Neuronal stem cell (in vitro differentiated cells): ENCODE data around the gene MECR.
A peak's percentile ranks its signal among the peaks of the same experiment; 100 is the strongest.
"Not testable (repeated sequence)": the region's sequence is repeated elsewhere in the genome, so short reads cannot be mapped to it uniquely, and the experiment has no call there.

Experiments
- DNase-seq: peaks from one replicate; pipeline ENCODE4 v3.0.0-alpha.2; 2013; ENCODE audit warnings: low spot score
- H2AFZ ChIP-seq: one replicate; pipeline ENCODE4 v1.6.1; 2013; ENCODE audit warnings: mild to moderate bottlenecking, low read length, inconsistent platforms
- H2AK5ac ChIP-seq: 2 replicates; pipeline ENCODE4 v1.6.1; 2013; ENCODE audit warnings: low read depth, mild to moderate bottlenecking, inconsistent platforms, low read length, moderate library complexity, mixed read lengths
- H2BK120ac ChIP-seq: 2 replicates; pipeline ENCODE4 v1.6.1; 2013; ENCODE audit warnings: low read depth, mild to moderate bottlenecking, inconsistent platforms, low read length, moderate library complexity, mixed read lengths
- H2BK12ac ChIP-seq: one replicate; pipeline ENCODE4 v1.6.1; 2013; ENCODE audit warnings: low read length, inconsistent platforms
- H2BK15ac ChIP-seq: 2 replicates; pipeline ENCODE4 v1.6.1; 2013; ENCODE audit warnings: mild to moderate bottlenecking, low read length, inconsistent platforms, mixed read lengths
- H2BK5ac ChIP-seq: one replicate; pipeline ENCODE4 v1.6.1; 2013; ENCODE audit warnings: inconsistent platforms, mild to moderate bottlenecking, low read length, moderate library complexity
- H3K14ac ChIP-seq: one replicate; pipeline ENCODE4 v1.6.1; 2013; ENCODE audit warnings: low read length, inconsistent platforms
- H3K18ac ChIP-seq: 2 replicates; pipeline ENCODE4 v1.6.1; 2013; ENCODE audit warnings: low read length, inconsistent platforms
- H3K23ac ChIP-seq: 2 replicates; pipeline ENCODE4 v1.6.1; 2013; ENCODE audit warnings: low read depth, mild to moderate bottlenecking, mixed read lengths, low read length, inconsistent platforms; ENCODE audit not compliant: poor library complexity
- H3K27ac ChIP-seq: replicated peaks from 3 replicates; pipeline ENCODE4 v1.5.1; 2013; ENCODE audit warnings: low read length, inconsistent platforms
- H3K27me3 ChIP-seq, 3 experiments: 2 replicates each; pipeline ENCODE4 v1.6.1; 2013; ENCODE audit warnings: low read length in 3 of 3, mild to moderate bottlenecking in 2 of 3, inconsistent platforms in 1 of 3, low read depth in 1 of 3, mixed read lengths in 1 of 3, moderate library complexity in 1 of 3; ENCODE audit not compliant: control insufficient read depth in 3 of 3, insufficient read depth in 3 of 3
- H3K36me3 ChIP-seq, 2 donors: replicated peaks in 1 of 2; 2 replicates each; pipeline ENCODE4 v1.6.1; 2013; ENCODE audit warnings: low read length in 2 of 2; ENCODE audit not compliant: control insufficient read depth in 2 of 2, insufficient read depth in 2 of 2
- H3K4ac ChIP-seq: 2 replicates; pipeline ENCODE4 v1.6.1; 2013; ENCODE audit warnings: inconsistent platforms, mild to moderate bottlenecking, low read length, moderate library complexity
- H3K4me1 ChIP-seq, 2 donors: 1 replicate in 1 of 2; 2 replicates in 1 of 2; pipeline ENCODE4 v1.6.1; 2013; ENCODE audit warnings: low read length in 2 of 2, low read depth in 1 of 2; ENCODE audit not compliant: control insufficient read depth in 2 of 2, insufficient read depth in 1 of 2
- H3K4me2 ChIP-seq: one replicate; pipeline ENCODE4 v1.6.1; 2013; ENCODE audit warnings: mild to moderate bottlenecking, low read length, inconsistent platforms; ENCODE audit not compliant: insufficient read depth, poor library complexity, severe bottlenecking
- H3K4me3 ChIP-seq, 2 donors: 2 replicates each; pipeline ENCODE4 v1.5.1; 2013; ENCODE audit warnings: low read length in 2 of 2, mild to moderate bottlenecking in 2 of 2, inconsistent platforms in 1 of 2, moderate library complexity in 1 of 2
- H3K79me1 ChIP-seq: one replicate; pipeline ENCODE4 v1.6.1; 2013; ENCODE audit warnings: low read depth, mild to moderate bottlenecking, inconsistent platforms, low read length, moderate library complexity
- H3K9ac ChIP-seq: one replicate; pipeline ENCODE4 v1.6.1; 2013; ENCODE audit warnings: mild to moderate bottlenecking, low read depth, low read length, inconsistent platforms; ENCODE audit not compliant: poor library complexity
- H3K9me3 ChIP-seq, 2 donors: replicated peaks in 1 of 2; 2 replicates each; pipeline versions ENCODE3 to v1.6.1; 2013; ENCODE audit warnings: low read length in 2 of 2, mild to moderate bottlenecking in 2 of 2, inconsistent platforms in 1 of 2, low read depth in 1 of 2, mixed read lengths in 1 of 2, moderate library complexity in 1 of 2; ENCODE audit not compliant: control insufficient read depth in 2 of 2, insufficient read depth in 1 of 2
- H4K8ac ChIP-seq: one replicate; pipeline ENCODE4 v1.6.1; 2013; ENCODE audit warnings: low read depth, mild to moderate bottlenecking, inconsistent platforms, low read length, moderate library complexity
- H4K91ac ChIP-seq: one replicate; pipeline ENCODE4 v1.6.1; 2013; ENCODE audit warnings: low read length, low read depth, mild to moderate bottlenecking, inconsistent platforms; ENCODE audit not compliant: poor library complexity
- WGBS, 2 donors: extraction: QIAGEN DNeasy Blood & Tissue Kit; methylation state at CpG; one replicate each; pipeline ENCODE4 v1.1.7; 2013; ENCODE audit warnings: missing lambda C conversion rate in 2 of 2, mixed read lengths in 1 of 2; ENCODE audit not compliant: insufficient read length in 2 of 2, insufficient replicate concordance in 1 of 2; ENCODE audit errors: extremely low coverage in 2 of 2; 5-methylcytosine and 5-hydroxymethylcytosine counted together

The MECR gene

GRCh38 chr1:29150346-29150745 is 80.4 kb downstream of the MECR start:
- not testable (repeated sequence) for H2BK120ac ChIP-seq, H2AFZ ChIP-seq, H3K4ac ChIP-seq, H2AK5ac ChIP-seq, H3K4me3 ChIP-seq, H2BK12ac ChIP-seq, H2BK15ac ChIP-seq, H3K79me1 ChIP-seq, H3K14ac ChIP-seq, H4K91ac ChIP-seq, H3K27ac ChIP-seq, H3K4me1 ChIP-seq, H3K4me2 ChIP-seq, DNase-seq, H3K9me3 ChIP-seq, H3K9ac ChIP-seq, H3K27me3 ChIP-seq, H2BK5ac ChIP-seq, H4K8ac ChIP-seq, H3K23ac ChIP-seq, H3K18ac ChIP-seq
- no CpG with 5 or more reads among the region's 9 CpGs for WGBS, 2 donors
- peaks cover 66 to 99% of the 10 kb centered on the region in 2 donors for H3K36me3 ChIP-seq

GRCh38 chr1:29148656-29149491 is 81.9 kb downstream of the MECR start:
- no peak overlapping the region for H3K18ac ChIP-seq
- no peak for DNase-seq
- no peak overlapping the region for H2AFZ ChIP-seq
- no peak overlapping the region for H2BK5ac ChIP-seq
- H4K91ac ChIP-seq = no peak overlapping the region
- WGBS, 2 donors = no CpG with 5 or more reads among the region's 35 CpGs
- H2BK12ac ChIP-seq = no peak overlapping the region
- no peak overlapping the region for H3K4me3 ChIP-seq
- H3K36me3 ChIP-seq = peaks cover 61 to 92% of the 10 kb centered on the region in 2 donors
- no peak overlapping the region for H3K4ac ChIP-seq
- H3K79me1 ChIP-seq = no peaks in the 10 kb centered on the region
- no peak overlapping the region for H3K9ac ChIP-seq
- no peak overlapping the region for H4K8ac ChIP-seq
- no peaks in the 10 kb centered on the region for H3K27me3 ChIP-seq
- peak overlapping the region; percentile 6 for H3K23ac ChIP-seq
- no peak overlapping the region for H2BK15ac ChIP-seq
- H3K14ac ChIP-seq = no peak overlapping the region
- no peak overlapping the region for H3K27ac ChIP-seq
- H3K9me3 ChIP-seq = no peaks in the 10 kb centered on the region
- no peaks in the 10 kb centered on the region for H3K4me1 ChIP-seq
- H2BK120ac ChIP-seq = no peak overlapping the region
- H2AK5ac ChIP-seq = no peak overlapping the region
- H3K4me2 ChIP-seq = no peak overlapping the region

- Histone ChIP-seq H2BK120ac (no peak overlapping the region), H2AK5ac (no peak overlapping the region), H3K4me3 (no peak overlapping the region), H2BK12ac (no peak overlapping the region), H3K79me1 (no peaks in the 10 kb centered on the region), H4K91ac (no peak overlapping the region), H3K9ac (no peak overlapping the region), H2AFZ (no peak overlapping the region), H3K27me3 (no peaks in the 10 kb centered on the region), H3K27ac (no peak overlapping the region), H3K9me3 (no peaks in the 10 kb centered on the region), H3K36me3 (peaks cover 45 to 72% of the 10 kb centered on the region in 2 donors), H3K4me1 (no peaks in the 10 kb centered on the region), H3K4me2 (no peak overlapping the region), H2BK5ac (no peak overlapping the region), H2BK15ac (no peak overlapping the region), H3K14ac (no peak overlapping the region), H3K23ac (no peak overlapping the region), H3K18ac (no peak overlapping the region), H3K4ac (no peak overlapping the region), H4K8ac (no peak overlapping the region)
- DNase-seq = no peak
- no CpG with 5 or more reads among the region's 8 CpGs for WGBS, 2 donors
Observed at GRCh38 chr1:29145739-29146437, 84.8 kb downstream of the MECR start.

- Histone ChIP-seq H3K79me1 (no peaks in the 10 kb centered on the region), H3K9me3 (no peaks in the 10 kb centered on the region), H3K4me1 (no peaks in the 10 kb centered on the region), H3K4me3 (no peak overlapping the region), H4K91ac (no peak overlapping the region), H2BK15ac (no peak overlapping the region), H3K23ac (no peak overlapping the region), H3K27ac (no peak overlapping the region), H2BK12ac (no peak overlapping the region), H3K4me2 (no peak overlapping the region), H3K18ac (no peak overlapping the region), H2AFZ (no peak overlapping the region), H3K9ac (no peak overlapping the region), H4K8ac (no peak overlapping the region), H3K27me3 (no peaks in the 10 kb centered on the region), H3K36me3 (peaks cover 31 to 57% of the 10 kb centered on the region in 2 donors), H2AK5ac (no peak overlapping the region), H3K14ac (no peak overlapping the region), H3K4ac (no peak overlapping the region), H2BK120ac (no peak overlapping the region), H2BK5ac (no peak overlapping the region)
- no peak for DNase-seq
- WGBS, 2 donors = no CpG with 5 or more reads among the region's 2 CpGs
Observed at GRCh38 chr1:29144178-29144577, 86.6 kb downstream of the MECR start.
